IPS-NIHi11 (cell line): ENCODE data around the gene BAHCC1.
"Not testable (repeated sequence)": the region's sequence is repeated elsewhere in the genome, so short reads cannot be mapped to it uniquely, and the experiment has no call there.

Experiments
- DNase-seq: peaks from one replicate; pipeline ENCODE4 v3.0.0; 2012; ENCODE audit warnings: mixed read lengths, low spot score

The BAHCC1 gene

GRCh38 chr17:81394921-81395599 lies at the start of gene BAHCC1:
BAHCC1 (plus strand) TSS chr17:81395457; CDS start chr17:81399740, 4,283 bp downstream.
- peak; percentile 85 for DNase-seq

DNA sequence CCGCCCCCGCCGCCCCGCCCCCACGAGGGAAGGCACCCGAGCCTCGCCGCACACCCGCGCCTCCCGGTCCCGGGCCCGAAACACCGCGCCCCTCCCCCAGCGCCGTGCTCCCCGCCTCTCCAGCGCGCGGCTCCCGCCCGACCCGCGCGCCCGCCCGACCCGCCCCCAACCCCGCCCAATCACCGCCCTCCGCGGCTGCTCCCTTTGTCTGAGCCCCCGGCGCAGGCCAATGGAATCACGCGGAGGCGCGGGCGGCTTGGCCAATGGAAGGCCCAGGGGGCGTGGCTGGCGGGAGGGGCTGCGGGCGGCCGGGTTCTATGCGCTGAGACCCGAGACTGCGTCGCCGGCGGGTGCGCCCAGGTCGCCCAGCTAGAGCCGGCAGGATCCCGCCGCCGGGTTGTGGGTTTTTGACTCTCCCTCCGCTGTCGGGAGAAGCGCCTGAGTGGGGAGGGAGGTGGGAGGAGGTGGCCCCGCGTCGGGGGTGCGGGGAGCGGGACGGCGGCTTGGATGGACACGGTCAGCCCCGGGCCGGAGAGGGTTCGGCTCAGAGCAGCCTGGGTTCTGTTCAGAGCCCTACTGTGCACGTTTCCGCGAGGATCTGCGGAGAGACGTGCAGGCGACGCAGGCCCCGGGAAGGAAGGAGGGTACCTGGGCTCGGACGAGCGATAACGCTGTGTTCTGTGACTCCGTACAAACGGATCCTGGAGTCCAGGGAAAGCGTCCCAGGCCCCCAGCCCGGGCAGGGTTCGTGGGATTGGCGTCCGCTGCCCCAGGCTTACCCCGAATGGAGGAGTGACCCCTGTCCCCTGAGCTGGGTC lies 49.0 kb upstream of the BAHCC1 start:
- peak; percentile 99 for DNase-seq

DNA sequence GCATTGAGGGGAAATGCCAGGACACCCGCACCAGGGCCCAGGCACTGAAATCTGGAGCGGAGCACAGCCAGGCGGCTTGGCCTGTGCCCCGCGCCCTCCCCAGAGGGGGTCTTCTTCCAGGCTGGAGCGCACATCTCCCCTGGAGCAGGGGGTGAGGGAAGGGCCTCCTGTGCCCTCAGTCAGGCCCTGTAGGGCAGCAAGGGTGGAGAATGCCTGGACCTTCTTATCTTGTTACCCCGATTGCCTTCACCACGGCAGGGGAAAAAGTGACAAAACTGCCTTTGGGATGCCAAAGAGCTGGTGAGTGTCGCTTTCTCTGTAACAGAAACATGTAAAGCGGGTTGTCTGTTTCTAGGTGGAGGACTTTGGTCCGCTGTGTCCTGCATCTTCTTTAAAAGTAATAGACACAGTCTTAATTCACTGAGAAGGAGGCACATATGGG lies 48.3 kb upstream of the BAHCC1 start:
- no peak for DNase-seq

DNA sequence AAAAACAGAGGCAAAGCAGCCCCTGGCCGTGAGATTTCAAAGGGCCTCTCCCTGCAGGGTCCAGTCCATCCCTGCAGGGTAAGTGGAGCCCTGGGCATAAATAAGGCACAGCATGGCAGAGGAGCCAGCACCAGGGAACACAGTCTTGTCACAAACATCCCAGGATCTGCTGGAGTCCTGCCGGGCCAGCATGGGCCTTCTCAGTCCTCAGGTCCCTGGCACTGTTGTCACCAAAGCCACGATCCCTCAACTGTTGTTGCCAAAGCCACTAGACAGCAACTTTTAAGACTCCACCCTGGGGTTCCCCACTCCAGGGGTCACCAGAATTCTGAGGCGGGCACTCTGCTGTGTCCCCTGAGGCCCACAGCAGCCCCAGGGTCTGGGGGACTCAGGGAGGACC lies 47.8 kb upstream of the BAHCC1 start:
- DNase-seq, result no peak

DNA sequence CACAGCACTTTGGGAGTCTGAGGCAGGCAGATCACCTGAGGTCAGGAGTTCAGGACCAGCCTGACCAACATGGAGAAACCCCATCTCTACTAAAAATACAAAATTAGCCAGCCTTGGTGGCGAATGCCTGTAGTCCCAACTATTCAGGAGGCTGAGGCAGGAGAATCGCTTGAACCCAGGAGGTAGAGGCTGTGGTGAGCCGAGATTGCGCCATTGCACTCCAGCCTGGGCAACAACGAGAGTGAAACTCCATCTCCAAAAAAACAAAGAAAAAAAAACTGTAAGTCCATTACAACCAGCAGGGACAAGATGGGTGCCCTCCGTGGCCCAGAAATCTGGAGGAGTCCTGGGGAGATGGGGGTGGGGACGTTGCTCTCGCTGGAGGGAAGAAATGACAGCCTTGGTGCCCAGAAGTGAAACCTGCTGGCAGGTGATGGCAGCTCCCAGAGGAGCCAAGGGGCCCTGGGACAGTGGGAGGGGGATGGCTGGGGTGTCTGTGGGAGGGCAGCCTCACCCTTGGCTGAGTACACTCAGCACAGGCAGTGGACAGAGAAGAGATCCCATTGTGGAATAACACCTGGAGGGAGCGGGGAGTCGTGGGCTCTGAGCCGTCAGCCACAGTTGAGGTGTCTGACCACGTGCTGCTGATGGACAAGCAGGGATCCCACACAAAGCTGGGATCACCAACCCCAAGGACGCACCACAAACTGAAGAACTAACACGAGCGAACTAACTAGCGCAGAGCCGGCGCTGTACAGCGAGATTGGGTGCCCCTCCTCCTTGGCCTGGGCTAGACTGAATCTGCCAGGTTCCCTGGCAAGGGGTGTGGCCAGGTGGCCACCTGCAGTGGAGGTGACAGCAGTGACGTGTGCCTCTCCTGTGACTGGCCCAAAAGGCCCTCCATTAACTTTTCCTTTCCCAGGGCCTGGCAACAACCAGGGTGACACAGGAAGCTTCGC lies 46.9 kb upstream of the BAHCC1 start:
- DNase-seq, result no peak

GRCh38 chr17:81349397-81350319 lies 45.6 kb upstream of the BAHCC1 start:
- no peak for DNase-seq

- DNase-seq, result no peak
Measured at GRCh38 chr17:81350320-81350890, 44.9 kb upstream of the BAHCC1 start.

DNA sequence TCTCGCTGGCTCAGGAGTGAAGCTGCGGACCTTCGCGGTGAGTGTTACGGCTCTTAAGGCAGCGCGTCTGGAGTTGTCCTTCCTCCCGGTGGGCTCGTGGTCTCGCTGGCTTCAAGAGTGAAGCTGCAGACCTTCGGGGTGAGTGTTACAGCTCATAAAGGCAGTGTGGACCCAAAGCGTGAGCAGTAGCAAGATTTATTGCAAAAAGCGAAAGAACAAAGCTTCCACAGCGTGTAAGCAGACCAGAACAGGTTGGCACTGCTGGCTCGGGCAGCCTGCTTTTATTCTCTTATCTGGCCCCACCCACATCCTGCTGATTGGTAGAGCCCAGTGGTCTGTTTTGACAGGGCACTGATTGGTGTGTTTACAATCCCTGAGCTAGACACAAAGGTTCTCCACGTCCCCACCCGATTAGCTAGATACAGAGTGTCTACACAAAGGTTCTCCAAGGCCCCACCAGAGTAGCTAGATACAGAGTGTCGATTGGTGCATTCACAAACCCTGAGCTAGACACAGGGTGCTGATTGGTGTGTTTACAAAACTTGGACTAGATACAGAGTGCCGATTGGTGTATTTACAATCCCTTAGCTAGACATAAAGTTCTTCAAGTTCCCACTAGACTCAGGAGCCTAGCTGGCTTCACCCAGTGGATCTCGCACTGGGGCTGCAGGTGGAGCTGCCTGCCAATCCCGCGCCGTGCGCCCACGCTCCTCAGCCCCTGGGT lies 43.8 kb upstream of the BAHCC1 start:
- not testable (repeated sequence) for DNase-seq

DNA sequence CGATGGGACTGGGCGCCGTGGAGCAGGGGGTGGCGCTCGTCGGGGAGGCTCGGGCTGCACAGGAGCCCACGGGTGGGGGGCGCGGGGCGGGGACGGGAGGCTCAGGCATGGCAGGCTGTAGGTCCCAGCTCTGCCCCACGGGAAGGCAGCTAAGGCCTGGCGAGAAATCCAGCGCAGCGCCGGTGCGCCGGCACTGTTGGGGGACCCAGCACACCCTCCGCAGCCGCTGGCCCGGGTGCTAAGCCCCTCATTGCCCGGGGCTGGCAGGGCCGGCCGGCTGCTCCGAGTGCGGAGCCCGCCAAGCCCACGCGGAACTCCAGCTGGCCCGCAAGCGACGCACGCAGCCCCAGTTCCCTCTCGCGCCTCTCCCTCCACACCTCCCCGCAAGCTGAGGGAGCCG lies 43.2 kb upstream of the BAHCC1 start:
- DNase-seq, result not testable (repeated sequence)

DNA sequence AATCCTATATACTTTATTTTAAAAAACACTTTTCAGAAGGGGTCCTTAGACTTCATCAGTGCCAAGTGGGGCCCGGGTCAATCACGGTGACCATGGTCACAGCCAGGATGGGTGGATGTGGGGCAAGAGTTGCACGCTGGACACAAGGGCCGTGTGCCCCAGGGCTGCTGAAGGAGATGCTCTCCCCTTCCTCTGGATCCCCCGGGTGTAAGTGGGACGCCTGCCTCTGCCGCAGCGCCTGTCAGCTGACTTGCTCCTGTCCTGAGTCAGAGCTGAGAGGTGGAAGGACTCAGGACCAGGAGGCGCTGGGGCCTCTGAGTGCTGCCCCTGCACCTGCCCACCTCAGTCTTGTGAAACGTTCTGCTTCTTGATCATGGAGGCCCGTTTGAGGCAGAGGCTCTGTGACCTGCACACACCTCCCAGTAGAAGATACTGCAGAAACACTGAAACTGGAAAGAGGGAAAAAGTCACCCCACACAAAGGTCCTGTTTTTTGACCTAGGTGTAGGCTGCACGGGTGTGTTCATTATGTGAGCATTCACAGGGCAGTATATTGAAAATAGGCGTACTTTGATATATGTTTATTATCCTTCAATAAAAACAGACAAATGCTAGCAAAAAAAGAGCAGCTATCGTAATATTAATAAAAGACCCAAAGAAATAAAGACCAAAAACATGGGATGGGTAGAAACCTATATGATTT lies 40.9 kb upstream of the BAHCC1 start:
- no peak for DNase-seq

DNA sequence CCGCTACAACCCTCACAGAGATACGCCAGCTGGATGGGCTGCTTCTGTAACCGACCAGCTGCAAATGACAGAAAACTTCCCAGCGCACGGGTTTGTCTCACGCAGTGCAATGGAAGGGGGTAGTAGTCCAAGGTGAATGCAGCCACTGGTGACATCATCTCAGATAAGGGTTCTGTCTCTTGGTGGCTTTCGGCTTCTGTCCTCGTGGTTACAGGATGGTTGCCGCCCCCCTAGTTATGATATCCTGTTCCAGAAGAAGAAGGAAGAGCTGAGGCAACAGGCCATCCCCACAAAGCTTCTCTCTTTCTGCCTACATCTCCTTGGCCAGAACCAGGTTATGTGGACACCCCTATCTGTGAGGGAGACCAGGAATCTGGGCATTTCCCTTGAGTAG lies 40.3 kb upstream of the BAHCC1 start:
- no peak for DNase-seq

DNA sequence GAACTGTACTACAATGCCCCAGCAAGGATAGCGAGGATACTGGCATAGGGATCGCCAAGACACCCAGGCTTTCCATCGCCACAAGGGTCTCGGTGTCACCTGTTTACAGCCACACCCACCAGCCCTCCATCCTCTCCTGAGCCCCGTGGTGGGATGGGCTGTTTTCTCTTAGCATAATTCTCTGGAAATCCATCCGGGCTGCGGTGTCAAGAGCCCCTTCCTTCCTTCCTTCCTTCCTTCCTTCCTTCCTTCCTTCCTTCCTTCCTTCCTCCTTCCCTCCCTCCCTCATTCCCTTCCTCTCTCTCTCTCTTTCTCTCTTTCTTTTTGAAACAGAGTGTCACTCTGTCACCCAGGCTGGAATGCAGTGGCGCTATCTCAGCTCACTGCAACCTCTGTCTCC lies 36.0 kb upstream of the BAHCC1 start:
- no peak for DNase-seq

- not testable (repeated sequence) for DNase-seq
Measured at GRCh38 chr17:81362001-81362400, 33.3 kb upstream of the BAHCC1 start.

DNA sequence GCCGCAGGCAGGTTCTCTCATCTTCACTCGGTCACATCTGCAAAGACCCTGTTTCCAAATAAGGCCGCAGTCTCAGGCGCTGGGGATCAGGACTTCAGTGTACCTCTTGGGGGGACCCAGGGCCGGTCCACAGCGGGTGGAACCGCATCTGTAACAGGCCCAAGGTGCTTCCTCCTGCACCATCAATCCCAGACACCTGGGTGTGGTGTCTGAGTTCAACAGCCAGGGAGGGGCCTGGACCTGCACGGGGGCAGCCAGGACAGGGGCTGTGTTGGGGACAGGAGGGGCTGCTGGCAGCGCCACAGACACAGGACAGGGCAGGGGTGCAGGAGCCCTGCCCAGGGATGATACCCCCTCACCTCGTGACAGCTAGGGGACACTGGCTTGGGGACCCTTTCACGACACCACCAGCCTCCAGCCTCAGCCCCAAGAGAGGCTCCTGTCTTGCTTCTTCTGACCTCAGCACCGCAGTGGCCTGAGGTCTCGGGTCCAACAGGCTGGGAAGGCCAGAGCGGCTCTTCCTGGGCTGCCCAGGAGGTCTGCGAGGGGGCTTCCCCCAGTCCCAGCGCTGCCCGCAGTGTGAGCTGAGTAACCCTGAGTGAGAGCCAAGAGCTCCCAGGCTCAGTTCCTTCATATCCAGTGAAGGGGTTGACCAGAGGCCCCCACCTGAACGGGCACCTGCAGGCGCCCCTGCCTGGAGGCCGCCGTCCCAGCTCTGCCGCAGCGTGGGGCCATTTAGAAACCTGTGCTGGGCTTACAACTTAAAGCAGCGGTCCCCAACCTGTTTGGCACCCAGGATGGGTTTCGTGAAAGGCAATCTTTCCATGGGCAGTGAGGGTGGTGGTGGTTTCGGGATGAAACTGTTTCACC lies 30.7 kb upstream of the BAHCC1 start:
- no peak for DNase-seq

DNA sequence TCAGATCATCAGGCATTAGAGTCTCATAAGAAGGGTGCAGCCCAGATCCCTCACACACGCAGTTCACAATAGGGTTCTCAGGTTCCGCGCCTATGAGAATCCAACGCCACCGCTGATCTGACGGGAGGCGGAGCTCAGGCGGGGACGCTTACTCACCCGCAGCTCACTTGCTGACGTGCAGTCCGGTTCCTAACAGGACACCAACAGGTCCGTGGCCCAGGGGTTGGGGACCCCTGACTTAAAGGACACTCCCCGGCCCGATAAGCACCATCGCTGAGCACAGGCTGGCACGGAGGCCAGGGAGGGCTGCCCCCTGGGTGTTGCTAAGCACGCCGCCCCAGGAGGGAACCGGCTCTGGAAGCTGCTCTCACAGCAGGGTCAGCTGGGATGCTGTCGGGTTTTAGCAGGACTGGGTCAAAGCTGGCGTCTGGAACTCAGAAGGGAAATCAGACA lies 30.1 kb upstream of the BAHCC1 start:
- peak; percentile 56 for DNase-seq

DNA sequence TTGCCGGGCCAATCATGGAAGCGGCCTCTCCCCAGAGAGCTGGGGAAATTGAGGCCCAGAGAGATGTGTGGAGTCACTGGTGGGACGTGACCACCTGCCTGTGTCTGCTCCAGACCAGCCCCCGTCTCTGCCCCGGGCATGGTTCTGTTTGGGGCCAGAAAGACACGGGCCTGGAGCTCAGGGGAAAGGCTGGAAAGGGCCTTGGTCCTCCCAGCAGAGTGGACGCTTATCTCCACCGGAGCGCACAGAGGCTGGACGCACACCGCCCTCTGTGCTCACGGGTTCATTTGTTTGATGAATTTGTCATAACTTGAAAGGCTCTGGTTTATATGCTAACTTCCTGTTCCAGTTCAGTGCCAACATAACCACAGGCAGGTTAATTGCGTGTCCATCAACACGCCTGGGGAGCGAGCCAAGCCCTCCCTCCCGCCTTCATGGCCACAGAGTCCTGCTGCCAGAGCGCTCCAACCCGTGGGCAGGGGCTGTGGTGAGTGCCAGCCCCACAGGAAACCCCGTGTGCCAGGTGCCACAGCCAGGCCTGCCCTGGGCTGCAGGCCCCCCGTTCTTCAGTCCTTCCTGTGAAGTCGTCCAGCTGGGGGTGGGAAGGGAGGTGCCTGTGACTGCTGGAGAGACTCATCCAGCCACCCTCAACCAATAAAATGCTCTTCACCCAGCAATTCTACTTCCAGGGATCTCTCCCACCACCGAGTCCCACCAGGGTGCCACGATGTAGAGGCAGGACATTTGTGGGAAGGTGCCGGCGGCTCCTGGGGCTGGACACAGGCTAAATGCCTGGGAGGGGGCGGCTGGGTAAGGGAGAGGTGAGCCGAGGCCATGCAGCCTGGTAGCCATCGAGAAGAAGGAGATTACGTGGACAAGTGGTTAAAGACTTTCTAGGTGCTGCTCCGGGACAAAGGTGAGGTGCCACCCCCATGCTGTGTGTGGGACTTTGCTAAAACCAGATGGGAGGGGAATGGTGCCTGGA lies 29.4 kb upstream of the BAHCC1 start:
- DNase-seq, result no peak

DNA sequence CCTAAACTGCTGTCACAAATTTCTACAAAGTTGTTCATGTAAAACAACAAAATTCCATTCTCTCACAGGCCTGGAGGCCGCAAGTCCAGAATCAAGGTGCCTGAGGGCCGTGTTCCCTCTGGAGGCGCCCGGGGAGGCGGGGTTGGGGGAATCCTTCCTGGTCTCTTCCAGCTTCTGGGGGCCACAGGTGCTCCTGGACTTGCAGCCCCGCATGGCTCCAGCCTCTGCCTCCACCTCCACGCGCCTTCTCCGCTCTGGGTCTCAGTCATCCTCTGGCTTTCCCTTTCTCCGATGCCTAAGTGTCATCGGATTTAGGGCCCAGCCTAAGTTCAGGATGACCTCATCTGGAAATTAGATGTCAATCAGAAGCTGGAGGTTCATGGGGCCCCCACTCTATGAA lies 28.6 kb upstream of the BAHCC1 start:
- DNase-seq, result no peak
